Glutamatergic neuron (in vitro differentiated cells): Measurements from ENCODE around the gene MYT1. TPM values are rescaled to one million over a fixed set of nuclear protein-coding genes. Genes with fewer than 3 reads are reported as not detected.

Source experiments
- DNase-seq: peaks from one replicate; pipeline ENCODE4 v3.0.0; 2022
- H3K27ac Mint-ChIP-seq: one replicate; pipeline ENCODE4 v1.8.0; 2020; ENCODE audit warnings: mild to moderate bottlenecking, mixed read lengths, inconsistent platforms; ENCODE audit not compliant: unreplicated experiment
- H3K27me3 Mint-ChIP-seq: one replicate; pipeline ENCODE4 v1.8.0; 2020; ENCODE audit warnings: mild to moderate bottlenecking, moderate library complexity, mixed read lengths, inconsistent platforms; ENCODE audit not compliant: unreplicated experiment
- H3K36me3 Mint-ChIP-seq: one replicate; pipeline ENCODE4 v1.8.0; 2020; ENCODE audit warnings: mild to moderate bottlenecking, mixed read lengths, inconsistent platforms; ENCODE audit not compliant: unreplicated experiment
- H3K4me1 Mint-ChIP-seq: one replicate; pipeline ENCODE4 v1.8.0; 2020; ENCODE audit warnings: mild to moderate bottlenecking, low read depth, mixed read lengths, inconsistent platforms; ENCODE audit not compliant: unreplicated experiment
- H3K4me3 Mint-ChIP-seq: one replicate; pipeline ENCODE4 v1.8.0; 2020; ENCODE audit warnings: mild to moderate bottlenecking, mixed read lengths, inconsistent platforms; ENCODE audit not compliant: unreplicated experiment
- H3K9me3 Mint-ChIP-seq: one replicate; pipeline ENCODE4 v1.8.0; 2020; ENCODE audit warnings: mild to moderate bottlenecking, moderate library complexity, mixed read lengths, inconsistent platforms; ENCODE audit not compliant: unreplicated experiment
- total RNA-seq: library from RNA; stranded (reverse); fragmentation: NEBNext Ultra II Directional; extraction: Animal tissue kit (Norgen Biotek cat#: 25700); gene quantifications from one replicate; pipeline ENCODE4 v1.2.1, GENCODE V29; 2021; ENCODE audit not compliant: unreplicated experiment
- TF ChIP-seq, protein P1 (sequence below): fragments of 200-600 bp; sonication (generic); IDR thresholded peaks from one replicate; pipeline ENCODE4 v1.5.0; 2021; ENCODE audit not compliant: partially characterized antibody, unreplicated experiment

The MYT1 gene
- total RNA-seq, 1 donor from 2014 or later = 159 TPM

DNA sequence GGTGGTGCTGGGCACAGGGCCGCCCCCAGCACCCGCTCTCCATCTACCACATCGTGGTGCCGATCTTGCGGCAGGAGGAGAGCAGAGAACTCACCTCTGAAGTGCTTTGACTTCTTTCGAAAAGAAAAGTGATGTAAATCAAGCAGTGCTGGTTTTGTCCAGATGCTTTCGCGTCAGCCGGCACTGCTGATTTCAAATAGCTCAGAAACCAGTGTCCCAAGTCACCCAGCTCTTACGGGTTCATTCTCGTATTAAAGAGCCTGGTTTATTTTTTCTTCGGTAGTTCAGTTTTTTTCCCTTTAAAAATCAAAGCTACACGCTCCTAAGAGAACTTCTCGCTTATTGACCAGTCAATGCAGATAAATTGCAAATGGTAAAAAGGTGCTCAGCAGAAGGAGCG, 32.1 kb downstream of the MYT1 start:
- Mint-ChIP-seq H3K27me3 (peaks cover 12% of the 10 kb centered on the region), H3K4me3 (peak overlapping the region; percentile 83), H3K27ac (peak overlapping the region; percentile 96), H3K4me1 (peaks cover 82% of the 10 kb centered on the region), H3K36me3 (peaks cover 20% of the 10 kb centered on the region), H3K9me3 (peaks cover 41% of the 10 kb centered on the region)
- TF ChIP-seq, protein P1, sequence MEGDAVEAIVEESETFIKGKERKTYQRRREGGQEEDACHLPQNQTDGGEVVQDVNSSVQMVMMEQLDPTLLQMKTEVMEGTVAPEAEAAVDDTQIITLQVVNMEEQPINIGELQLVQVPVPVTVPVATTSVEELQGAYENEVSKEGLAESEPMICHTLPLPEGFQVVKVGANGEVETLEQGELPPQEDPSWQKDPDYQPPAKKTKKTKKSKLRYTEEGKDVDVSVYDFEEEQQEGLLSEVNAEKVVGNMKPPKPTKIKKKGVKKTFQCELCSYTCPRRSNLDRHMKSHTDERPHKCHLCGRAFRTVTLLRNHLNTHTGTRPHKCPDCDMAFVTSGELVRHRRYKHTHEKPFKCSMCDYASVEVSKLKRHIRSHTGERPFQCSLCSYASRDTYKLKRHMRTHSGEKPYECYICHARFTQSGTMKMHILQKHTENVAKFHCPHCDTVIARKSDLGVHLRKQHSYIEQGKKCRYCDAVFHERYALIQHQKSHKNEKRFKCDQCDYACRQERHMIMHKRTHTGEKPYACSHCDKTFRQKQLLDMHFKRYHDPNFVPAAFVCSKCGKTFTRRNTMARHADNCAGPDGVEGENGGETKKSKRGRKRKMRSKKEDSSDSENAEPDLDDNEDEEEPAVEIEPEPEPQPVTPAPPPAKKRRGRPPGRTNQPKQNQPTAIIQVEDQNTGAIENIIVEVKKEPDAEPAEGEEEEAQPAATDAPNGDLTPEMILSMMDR = no peak
- DNase-seq = no peak

DNA sequence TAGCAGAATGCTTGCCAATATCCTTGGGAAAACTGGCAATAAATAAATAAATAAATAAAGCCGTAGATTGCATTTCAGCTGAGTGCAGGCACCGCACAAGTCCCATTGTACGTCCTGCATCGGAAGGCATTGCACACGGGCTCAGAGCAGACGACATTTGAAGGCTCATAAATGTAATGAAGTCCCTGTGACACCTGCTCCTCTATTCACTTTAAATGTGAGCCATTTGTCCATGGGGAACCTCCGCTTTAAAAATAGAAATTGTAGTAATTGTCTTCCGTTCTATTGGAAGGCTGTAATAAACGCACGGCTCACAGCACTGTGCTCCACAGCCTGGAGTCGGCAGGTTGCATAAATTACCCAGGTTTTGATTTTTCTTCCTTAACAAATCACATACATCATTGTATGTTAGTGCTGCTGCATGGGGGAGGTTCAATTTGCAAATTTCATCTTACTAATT, 32.6 kb downstream of the MYT1 start:
- DNase-seq = no peak
- H3K4me1 Mint-ChIP-seq = peaks cover 77% of the 10 kb centered on the region
- H3K27me3 Mint-ChIP-seq = peaks cover 14% of the 10 kb centered on the region
- H3K4me3 Mint-ChIP-seq = peak overlapping the region; percentile 83
- H3K27ac Mint-ChIP-seq = peak overlapping the region; percentile 96
- peaks cover 39% of the 10 kb centered on the region for H3K9me3 Mint-ChIP-seq
- TF ChIP-seq, protein P1 = no peak
- peaks cover 22% of the 10 kb centered on the region for H3K36me3 Mint-ChIP-seq

GRCh38 chr20:64198347-64198746, 34.1 kb downstream of the MYT1 start:
- Mint-ChIP-seq H3K9me3 (peaks cover 42% of the 10 kb centered on the region), H3K36me3 (peaks cover 22% of the 10 kb centered on the region), H3K4me3 (no peak overlapping the region), H3K27ac (peak overlapping the region; percentile 85), H3K4me1 (peaks cover 72% of the 10 kb centered on the region), H3K27me3 (peaks cover 22% of the 10 kb centered on the region)
- no peak for DNase-seq
- TF ChIP-seq, protein P1 = no peak

GRCh38 chr20:64199395-64199794, 35.1 kb downstream of the MYT1 start:
- TF ChIP-seq, protein P1 = no peak
- Mint-ChIP-seq H3K27ac (peak overlapping the region; percentile 64), H3K4me3 (peak overlapping the region; percentile 68), H3K36me3 (peaks cover 22% of the 10 kb centered on the region), H3K27me3 (peaks cover 18% of the 10 kb centered on the region), H3K4me1 (peaks cover 67% of the 10 kb centered on the region), H3K9me3 (peaks cover 38% of the 10 kb centered on the region)
- no peak for DNase-seq

GRCh38 chr20:64200740-64201139, 36.5 kb downstream of the MYT1 start:
- Mint-ChIP-seq H3K4me3 (no peak overlapping the region), H3K9me3 (peaks cover 36% of the 10 kb centered on the region), H3K4me1 (peaks cover 65% of the 10 kb centered on the region), H3K27me3 (peaks cover 19% of the 10 kb centered on the region), H3K27ac (peak overlapping the region; percentile 78), H3K36me3 (peaks cover 24% of the 10 kb centered on the region)
- no peak for DNase-seq
- TF ChIP-seq, protein P1 = no peak
